Measurements from ENCODE around the gene OR2T35.
"Not testable (repeated sequence)": the region's sequence is repeated elsewhere in the genome, so short reads cannot be mapped to it uniquely, and the experiment has no call there.

OR2T35 gene, protein sequence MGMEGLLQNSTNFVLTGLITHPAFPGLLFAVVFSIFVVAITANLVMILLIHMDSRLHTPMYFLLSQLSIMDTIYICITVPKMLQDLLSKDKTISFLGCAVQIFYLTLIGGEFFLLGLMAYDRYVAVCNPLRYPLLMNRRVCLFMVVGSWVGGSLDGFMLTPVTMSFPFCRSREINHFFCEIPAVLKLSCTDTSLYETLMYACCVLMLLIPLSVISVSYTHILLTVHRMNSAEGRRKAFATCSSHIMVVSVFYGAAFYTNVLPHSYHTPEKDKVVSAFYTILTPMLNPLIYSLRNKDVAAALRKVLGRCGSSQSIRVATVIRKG

DNA sequence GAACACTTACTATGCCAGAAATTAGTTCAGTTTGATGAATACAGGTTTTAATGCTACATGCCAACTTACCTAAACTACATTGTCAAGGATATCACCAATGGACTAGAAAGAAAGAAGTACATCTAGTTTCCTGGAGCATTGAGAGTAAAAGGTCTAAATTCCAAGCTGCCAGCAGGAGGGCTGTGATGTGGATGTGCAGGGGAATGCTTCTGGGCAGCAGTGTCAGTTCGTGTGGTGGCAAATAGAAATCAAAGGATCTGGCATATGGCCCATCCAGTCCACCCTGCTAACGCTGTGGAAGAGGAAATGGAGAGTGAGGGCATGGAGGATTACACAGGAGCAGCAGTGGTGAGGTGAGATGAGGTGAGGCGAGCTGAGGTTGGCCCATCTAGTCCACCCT lies at the start of gene OR2T35:
OR2T35 (minus strand) TSS at position 101 of the 400 bp plus-strand sequence. CDS start 6,020 bp downstream, outside the sequence.
- not testable (repeated sequence) for DNase-seq (ENCODE audit: low read depth)

DNA sequence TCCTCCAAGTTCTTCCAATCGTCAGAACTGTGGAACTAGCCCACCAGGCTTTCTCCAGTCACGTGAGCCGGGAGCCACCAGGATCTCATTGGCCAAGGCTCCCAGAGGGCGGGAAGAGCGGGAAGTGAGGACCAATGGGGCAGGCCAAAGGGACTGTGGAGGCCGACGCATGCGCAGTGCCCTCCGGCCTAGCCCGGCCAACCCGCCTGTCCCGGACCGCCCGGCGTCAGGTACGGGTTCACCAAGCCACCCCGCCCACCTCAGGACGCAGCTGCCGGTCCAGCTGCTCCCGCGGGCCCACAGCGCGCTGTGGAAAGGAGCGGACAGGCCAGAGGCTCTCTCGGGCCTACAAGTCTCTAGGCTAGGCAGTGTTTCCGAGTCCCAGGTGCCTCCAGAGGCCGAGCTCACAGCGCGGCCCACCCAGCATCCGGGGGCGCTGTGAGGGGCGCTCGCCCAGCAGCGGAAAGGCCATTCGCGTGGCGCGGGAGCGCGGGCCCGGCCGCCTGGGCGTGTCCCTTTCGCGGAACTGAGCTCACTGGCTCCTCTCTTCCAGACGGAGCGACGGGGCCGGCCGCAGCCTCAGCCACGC lies 46.6 kb upstream of the OR2T35 start:
- no peak for DNase-seq (ENCODE audit: low read depth)

DNA sequence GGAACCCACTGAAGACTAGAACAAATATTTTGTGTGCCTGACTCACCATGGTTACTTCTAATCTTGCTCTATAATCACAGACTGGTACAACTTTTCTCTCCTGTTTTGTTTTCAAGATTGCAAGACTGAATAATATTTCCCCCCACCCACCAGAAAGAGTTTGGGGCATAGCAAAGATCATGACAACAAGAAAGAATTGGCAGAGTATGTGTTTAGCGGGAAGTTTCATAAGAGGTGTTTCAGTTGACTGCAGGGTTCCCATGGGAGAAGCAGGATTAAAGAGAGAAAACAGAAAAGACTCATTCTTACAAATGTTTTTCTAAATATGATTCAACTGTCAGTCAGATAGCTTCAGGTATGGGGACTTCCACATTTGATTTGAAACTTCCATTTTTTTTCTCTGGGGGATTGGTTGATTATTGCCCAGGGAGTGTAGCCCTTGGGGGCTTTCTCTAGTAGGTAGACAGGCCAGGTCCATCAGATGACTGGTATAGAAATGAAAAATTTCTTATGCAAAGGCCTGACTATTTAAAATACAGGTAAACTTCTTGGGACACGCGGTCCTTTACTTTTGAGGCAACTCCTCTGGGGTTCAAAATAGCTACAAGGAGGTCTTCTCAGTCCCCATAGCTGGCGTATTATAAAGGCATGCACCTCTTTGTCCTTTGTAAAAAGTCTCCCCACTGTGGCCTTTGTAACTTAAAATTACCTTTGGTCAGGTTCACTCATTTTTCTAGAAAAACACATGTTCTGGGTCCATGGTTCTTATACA lies 43.6 kb upstream of the OR2T35 start:
- DNase-seq (ENCODE audit: low read depth), result no peak

DNA sequence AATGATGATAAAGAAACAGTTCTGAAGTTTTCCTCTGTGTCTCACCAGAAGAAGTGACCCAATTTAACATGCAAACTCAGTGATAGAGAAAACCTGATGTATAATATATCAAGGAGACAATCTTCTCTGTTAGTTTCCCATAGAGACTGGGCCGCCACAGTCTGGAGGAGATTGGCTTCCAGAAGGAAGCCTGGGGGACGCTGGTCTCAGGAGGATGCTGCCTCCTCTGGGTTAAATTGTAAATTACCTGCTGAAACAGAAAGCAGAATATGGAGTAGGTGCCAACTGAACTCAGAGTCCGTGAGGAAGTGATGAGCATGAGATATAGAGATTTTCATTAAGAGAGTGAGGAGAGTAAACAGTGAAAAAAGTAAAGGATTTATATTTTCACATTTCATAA lies 41.7 kb upstream of the OR2T35 start:
- DNase-seq (ENCODE audit: low read depth), result no peak

DNA sequence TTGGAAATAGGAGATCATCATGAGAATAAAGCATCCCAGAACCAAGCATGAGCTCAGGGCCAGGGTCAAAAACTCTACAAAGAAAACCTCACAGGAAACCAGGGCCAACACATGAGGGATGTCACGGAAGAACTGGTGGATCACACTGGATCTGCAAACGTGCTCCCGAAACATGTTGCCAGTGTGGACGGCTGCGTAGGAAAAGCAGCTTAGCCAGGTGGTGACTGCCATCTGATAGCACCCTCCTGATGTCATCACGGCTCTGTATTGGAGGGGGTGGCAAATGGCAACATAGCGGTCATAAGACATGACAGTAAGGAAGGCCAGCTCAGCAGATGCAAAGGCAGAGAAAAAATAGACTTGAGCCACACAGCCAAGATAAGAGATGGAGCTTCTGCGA lies 36.6 kb upstream of the OR2T35 start:
- DNase-seq (ENCODE audit: low read depth), result no peak

DNA sequence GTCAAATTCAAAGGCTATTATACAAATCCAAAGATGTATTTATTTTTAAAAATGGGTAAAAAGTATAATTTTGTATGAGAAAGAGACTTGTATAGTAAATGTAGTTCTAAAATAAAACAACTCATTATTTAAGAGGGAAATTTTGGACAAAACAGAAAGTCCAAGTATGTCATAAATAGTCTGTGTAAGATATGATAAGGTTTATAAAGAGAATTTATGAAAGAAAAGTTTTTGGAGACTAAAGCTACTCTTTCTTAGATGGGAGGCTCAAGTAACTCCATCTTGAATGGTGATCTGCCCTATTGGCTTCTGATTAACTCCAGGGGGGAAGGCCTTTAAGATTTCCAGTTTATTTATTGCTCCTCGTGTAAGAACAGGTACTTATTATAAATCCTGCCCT lies 24.9 kb upstream of the OR2T35 start:
- no peak for DNase-seq (ENCODE audit: low read depth)

DNA sequence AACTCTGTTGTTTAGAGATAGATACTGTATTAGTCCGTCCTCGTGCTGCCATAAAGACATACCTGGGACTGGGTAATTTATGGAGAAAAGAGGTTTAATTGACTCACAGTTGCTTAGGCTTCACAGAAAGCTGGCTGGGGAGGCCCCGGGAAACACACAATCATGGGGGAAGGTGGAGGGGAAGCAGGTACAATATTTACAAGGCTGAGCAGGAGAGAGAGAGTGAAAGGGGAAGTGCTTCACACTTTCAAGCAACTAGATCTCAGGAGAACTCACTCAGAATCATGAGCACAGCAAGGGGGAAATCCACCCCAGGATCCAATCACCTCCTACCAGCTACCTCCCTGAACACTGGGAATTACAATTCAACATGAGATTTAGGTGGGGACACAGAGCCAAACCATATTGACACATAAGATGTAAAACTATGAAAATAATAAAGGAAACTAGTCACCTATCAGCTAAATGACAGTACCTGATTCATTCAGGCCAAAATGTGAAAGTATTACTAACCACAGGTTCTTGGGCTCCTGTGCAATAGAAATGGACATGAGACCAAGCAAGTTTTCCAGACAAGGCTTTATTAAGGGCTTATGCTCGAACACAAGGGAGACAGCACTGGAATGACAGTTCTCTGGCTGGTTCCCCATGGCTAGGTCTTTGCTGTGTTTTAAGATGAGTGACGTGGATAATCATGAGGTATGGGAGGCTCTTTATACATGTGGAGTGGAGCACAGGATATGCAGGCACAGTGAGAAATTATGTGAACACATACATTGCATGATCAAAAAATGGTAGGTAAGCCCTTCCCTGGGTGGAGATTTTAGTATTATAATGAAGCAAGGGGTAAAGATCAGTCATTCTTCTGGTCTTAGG lies 18.6 kb upstream of the OR2T35 start:
- not testable (repeated sequence) for DNase-seq (ENCODE audit: low read depth)

DNA sequence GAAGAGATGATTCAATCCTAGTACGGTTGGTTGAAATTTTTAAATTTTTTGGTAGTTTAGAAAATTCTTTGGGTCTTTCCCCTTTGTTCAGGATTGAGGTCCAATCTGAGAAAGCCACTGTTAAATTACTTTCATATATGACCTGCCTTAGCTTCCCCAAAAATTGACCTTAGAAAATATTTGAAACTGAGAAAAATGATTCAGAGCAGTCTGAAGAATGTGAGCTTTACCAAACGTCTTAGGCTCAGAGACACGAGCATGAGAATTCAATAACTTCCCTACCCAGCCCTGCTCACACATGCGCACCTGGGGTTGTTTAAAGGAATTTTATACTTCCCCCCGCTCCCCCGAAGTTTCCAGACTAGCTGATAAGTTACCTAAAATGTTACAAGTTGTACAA lies 11.7 kb upstream of the OR2T35 start:
- DNase-seq (ENCODE audit: low read depth), result not testable (repeated sequence)

DNA sequence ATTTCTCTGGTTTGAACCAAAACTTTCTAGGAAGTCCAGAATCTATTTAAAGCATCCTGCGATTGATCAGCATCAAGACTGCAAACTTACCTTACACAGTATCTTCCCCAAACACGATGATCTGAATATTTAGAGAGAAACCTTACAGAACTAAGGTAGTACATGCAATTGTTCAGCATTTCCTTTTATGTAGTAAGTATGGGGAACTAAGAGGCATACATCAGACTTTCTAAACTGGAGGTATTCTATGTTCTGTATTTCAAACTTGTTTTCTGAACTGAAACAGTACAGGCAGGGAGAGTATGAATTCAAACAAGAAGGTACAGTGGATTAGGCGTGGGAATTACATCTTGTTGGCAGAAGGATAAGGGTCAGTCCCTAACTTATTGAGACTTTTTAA lies 10.3 kb upstream of the OR2T35 start, which contains the start of gene OR2T27:
OR2T27 (minus strand) TSS at position 175 of the 400 bp plus-strand sequence. CDS start 4,644 bp downstream, outside the sequence.
- not testable (repeated sequence) for DNase-seq (ENCODE audit: low read depth)

DNA sequence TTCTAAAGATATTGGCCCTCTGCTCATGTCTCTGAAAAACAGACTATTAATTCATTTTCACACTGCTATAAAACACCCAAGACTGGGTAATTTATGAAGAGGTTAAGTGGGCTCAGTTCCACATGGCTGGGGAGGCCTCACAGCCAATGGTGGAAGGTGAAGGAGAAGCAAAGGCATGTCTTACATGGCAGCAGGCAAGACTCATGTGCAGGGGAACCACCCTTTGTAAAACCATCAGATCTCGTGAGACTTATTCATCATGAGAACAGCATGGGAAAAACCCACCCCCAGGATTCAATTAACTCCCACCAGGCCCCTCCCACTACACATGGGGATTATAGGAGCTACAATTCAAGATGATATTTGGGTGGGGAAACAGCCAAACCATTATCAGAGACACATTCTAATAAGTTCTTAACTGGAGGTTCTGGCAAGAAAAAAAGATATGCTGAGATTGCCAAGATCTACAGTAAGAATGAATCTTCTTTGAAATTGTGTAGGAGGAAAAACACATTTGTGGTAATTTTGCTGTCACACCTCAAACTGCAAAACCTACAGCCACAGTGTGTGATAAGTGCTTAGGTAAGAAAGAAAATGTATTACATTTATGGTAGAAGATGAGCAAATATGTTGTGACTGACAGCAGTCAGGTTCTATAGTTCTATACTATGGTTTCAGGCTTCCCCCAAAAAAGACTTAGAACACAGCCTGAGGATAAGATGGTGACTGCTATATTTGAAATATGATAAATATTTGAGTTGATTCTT lies 3.9 kb upstream of the OR2T35 start:
- not testable (repeated sequence) for DNase-seq (ENCODE audit: low read depth)

DNA sequence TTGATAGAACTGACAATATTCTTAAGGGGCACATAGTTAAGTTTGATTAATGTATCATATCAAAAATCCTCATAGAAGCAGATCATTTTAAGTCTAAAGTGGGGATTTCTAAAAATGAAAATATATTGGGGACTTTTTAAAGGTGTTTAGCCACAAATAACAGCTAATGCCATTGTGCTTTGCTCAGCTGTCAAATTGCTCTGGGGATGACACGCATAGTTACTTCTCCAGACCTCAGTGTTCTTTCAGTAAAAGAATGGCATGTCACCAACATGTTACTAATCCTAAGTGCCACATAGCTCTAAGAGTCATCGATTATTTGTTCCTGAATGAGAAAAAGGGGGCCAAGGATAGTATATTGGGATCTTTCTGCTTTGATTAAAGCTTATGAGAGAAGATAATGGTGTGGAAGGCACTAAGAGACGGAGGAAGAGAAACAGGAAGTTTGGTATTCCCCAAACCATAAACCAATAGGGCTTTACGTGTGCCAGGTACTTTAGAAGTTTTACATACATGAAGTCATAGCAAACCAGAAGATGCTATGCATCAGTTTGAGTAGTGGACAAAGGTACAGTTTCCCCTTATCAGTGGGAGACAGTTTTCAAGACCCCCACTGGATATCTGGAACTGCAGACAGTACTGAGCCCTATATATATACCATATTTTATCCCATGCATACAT lies 2.0 kb downstream of the OR2T35 start:
- not testable (repeated sequence) for DNase-seq (ENCODE audit: low read depth)

DNA sequence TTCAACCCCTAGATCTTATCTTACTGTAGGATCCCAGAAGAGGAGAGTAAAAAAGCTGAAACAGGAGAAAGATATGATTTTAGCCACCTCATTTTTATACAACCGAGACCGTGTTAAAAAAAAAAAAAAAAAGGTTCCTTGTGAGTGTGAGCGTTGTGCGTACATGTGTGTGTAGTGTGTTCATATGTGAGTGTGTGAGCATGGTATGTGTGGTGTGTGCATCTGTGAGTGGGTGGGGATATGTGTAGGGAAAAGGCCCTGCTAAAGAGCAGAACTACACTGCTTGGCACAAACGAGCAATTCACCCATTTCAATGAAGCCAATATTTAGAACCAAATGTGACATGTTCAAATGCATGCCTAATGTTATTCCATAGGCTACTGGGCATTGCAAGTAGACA lies 3.5 kb downstream of the OR2T35 start:
- not testable (repeated sequence) for DNase-seq (ENCODE audit: low read depth)

DNA sequence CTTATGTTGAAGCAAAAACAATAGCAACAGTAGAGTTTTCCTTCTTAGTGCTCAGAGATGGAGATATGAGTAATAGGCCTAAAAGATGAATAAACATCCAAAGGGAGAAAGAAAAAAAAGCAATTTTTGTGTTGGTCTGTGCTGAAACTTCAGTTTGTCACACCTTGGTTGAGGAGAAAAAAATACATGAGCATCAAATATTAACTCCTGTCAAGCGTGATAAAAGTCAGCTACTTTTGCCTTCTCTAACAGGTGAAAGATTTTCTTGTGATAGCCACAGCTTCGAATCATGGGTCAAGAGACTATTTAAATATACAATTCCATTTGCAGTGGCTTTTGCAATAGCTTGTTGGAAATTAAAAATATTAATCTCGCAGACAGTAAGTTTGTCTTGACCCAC lies 4.2 kb downstream of the OR2T35 start:
- DNase-seq (ENCODE audit: low read depth), result not testable (repeated sequence)

DNA sequence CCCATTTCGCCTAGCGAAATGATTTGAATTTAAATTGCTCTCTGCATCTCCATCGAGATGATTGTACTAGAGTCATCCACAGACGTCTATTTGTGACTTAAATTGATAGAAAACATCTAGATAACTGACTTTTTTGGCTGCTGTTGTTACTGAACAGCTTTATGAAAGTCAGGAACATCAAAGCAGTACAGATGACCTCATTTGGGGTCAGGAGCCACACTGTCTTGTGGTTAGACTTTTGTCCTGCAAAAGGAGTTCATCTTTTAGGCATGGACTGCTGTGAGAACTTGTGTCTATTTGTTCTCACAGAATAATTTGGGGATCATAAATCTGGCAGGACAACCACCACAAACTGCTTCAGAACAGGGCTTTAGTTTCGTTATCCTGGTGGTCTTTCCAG lies 5.4 kb downstream of the OR2T35 start:
- DNase-seq (ENCODE audit: low read depth), result not testable (repeated sequence)

DNA sequence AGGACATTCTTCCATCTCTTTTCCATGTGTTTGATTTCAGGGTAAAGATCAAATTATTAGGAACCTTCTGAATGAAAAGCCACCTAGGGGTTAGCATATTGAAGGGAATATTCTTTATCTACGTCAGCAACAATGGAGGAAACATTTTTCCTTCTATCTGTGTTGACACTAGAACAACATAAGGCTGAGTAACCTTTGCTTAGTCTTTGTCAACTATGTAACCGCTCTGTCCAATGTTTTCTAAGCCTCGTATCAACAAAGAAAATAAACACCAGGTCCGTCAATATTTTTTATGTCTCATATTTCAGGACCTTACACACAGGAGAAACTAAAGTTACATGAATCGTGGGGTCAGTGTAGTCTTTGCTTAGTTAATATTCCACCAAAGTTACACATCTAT lies 8.5 kb downstream of the OR2T35 start:
- DNase-seq (ENCODE audit: low read depth), result not testable (repeated sequence)

DNA sequence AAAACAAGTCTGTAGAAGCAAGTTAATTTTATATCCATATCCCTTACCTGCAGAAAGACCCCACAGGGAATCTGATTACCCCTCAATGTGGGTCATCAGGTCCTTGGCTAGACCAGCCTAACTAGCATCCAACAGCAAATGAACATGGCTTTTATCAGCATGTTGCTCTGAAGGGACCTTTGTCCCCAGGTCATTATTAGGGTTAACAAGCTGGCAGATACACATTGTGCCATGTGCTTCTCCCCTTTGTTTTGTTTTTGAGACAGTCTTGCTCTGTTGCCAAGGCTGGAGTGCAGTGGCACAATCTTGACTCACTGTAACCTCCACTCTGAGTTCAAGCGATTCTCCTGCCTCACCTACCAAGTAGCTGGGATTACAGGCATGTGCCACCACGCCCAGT lies 10.1 kb downstream of the OR2T35 start, which contains the start of gene OR2T11:
OR2T11 (minus strand) TSS at position 101 of the 400 bp plus-strand sequence. CDS start 7,963 bp downstream, outside the sequence.
- not testable (repeated sequence) for DNase-seq (ENCODE audit: low read depth)

DNA sequence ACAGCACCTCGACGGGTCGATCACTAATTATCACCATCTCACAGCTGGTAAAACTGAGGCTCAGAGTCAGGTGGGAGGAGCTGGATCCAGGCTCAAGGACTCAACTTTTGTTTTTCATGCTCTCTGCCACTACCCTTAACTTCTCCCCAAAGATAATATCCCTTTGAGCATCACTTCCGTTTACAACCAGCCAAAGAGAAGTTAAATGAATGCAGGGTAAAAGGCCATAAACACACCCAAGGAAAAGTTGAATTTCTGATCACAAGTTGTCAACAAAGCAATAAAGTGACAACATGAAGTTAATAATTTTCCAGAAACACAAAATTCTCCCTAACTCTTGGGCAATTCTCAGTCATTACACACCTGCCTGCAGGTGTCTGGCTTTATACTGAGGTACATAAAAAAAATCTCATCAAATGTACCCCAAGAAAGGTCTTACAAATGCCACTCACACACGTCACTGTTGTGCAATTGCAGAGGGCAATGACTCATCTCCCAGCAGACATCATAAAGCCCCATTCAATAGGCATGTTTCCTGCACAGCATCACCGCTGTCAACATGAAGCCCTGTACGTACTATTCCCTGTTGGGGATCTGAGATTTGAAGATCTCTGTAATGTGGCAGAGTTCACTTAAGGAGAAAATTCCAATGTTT lies 13.6 kb downstream of the OR2T35 start:
- no peak for DNase-seq (ENCODE audit: low read depth)

DNA sequence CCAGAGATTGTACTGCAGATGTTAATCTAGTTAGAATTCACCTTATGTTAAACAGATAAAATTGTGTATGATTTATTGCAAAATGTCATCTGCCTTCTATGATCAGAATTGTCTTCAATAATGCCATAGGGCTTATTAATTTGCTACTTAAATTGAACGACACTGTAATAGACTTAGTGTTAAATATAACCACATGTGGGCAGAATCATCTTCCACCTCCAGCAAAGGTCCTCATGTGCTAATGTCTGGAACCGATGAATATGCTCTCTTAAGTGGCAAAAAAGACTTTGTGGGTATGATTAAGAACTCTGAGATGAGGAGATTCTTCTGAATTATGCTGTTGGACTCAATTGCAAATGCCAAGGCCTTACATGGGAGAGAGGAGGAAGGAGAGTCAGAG lies 14.5 kb downstream of the OR2T35 start:
- DNase-seq (ENCODE audit: low read depth), result no peak

DNA sequence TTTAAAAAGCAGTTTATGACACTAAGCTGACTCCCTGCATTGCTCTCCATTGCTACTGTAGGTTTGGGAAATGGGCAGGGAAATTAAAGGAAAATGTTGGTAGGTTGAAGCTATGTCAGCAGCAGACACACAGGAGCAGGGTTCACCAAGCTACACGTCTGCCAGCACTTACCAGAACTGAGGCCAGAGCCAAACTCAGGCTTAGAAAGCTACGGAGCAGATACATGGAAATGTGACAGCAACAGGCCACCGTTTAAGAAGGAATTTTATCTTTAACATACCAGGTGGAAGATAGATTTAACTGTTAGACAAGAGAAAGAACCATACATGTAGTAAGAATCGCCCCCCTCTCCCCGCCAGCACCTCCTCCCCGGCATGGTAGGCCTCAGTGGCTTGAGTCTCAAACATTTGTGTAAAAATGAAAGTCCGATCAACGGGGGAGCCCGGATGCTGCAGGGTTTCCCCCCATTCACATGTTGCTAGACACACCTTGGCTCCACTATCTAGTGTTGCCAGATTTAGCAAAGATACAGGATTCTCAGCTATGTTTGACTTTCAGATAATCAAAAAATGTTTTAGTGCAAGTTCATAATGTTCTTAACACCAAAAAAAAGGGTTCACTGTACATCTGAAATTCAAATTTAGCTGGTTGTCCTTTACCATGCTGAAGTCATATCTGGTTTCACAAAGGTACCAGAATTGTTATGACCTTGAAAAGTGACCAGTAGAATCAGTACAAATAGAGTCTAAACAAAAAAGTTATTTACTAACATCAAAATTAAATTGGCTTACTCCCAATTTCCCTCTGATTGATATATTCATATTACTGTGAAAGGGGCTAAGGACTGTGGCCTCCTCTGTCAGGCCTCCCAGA lies 16.9 kb downstream of the OR2T35 start:
- DNase-seq (ENCODE audit: low read depth), result no peak
